ENCODE results near the gene DEPP1. TPM values are rescaled to one million over a fixed set of nuclear protein-coding genes. Genes with fewer than 3 reads are reported as not detected.

The DEPP1 gene
- polyA plus RNA-seq, 5 donors = 16.0 to 66.4 (median 30.4) TPM

GRCh38 chr10:44994752-44995530, 16.3 kb upstream of the DEPP1 start:
- no peak for DNase-seq

GRCh38 chr10:44993922-44994751, 15.5 kb upstream of the DEPP1 start:
- DNase-seq = no peak

GRCh38 chr10:44993226-44993921, 14.8 kb upstream of the DEPP1 start:
- no peak for DNase-seq

GRCh38 chr10:44992732-44993225, 14.2 kb upstream of the DEPP1 start:
- DNase-seq = no peak

DNA sequence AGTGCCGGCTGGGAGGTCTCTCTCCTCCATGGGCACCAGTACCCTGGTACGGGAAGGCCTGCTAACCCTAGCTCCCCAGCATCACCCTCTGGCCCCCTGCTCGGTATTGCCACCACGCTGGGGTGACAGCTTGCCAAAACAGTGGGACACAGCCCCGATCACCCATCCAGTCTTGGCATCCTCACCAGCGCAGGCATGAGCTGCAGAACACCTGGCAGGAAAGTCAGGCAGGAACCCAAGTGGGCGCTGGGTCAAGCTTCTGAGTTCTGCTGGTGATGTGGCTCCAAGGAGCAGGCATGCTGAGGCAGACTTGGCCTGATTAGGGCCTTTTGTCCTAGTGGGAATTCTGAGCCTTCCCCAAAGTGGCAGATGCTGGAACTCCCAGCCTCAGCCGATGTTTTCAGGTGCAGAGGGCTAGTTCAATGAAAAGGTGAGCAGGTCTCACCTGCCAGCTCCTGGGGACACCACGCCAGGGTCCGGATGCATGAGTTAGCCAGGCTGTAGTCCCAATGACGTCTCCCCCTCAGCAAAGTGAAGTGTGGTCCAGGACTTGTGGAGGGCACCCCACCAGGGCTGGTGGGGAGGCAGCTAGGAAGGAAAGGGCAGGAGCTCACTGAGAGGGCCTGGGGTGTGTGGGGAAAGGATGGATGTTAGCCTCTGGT, 13.6 kb upstream of the DEPP1 start:
- no peak for DNase-seq

DNA sequence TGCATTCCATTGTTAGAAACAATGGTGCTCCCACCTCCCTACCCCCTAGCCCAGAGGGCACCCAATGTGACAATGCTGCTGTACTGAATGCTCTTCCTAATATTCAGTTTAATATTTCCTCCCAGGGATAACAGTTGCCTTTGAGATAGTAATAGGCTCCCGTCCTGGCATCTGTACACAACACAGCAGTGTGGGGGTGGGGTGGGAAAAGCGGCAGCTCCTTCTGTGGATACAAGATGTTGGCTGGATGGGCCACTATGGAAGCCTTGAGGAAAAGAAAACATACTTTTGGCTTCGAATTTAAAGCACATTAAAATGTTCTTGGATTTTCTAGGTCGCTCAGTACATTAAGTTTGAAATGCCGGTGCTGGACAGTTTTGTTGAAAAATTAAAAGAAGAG, 13.0 kb upstream of the DEPP1 start:
- no peak for DNase-seq

DNA sequence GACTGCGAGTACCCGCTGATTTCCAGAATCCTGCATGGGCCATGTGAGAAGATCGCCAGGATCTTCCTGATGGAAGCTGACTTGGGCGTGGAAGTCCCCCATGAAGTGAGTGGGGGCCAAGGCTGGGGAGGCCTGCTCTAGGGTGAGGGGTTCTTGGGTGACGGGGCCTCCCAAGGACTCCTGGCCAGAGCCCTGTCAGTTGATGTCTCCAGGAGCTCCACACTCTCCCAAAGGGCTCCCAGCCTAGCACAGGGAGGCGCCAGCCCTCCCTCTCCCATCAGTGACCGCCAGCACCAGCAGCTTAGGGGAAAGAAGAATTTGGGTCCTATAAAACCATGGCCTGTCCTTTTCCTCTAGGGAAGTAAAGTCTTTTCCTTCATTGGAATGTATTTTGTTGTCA, 12.4 kb upstream of the DEPP1 start:
- no peak for DNase-seq

- DNase-seq = no peak
These were observed 11.7 kb upstream of the DEPP1 start for GRCh38 chr10:44990302-44990655.

GRCh38 chr10:44989597-44990301, 11.1 kb upstream of the DEPP1 start:
- no peak for DNase-seq

- DNase-seq = no peak
These were observed 10.5 kb upstream of the DEPP1 start for GRCh38 chr10:44988957-44989585.

DNA sequence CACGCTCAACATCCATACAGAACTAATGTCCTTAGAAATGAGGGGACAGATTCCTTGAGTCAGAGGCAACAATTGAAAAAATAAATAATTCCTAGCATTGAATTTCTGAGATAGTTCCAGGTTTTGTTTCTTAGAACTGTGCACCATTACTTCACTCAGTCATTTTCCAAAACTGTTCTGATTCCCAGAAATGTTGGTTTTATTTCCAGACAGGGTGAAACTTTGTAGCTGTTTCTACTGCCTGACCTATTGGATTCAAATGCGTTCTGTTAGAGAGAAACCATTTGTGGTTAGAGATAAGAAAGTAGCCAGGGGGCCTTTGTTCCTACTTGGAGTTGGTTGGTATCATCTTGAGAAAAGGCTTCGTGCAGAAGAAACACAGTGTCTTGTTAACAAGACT, 8.1 kb upstream of the DEPP1 start:
- DNase-seq = no peak

GRCh38 chr10:44986179-44986578, 7.6 kb upstream of the DEPP1 start:
- no peak for DNase-seq

GRCh38 chr10:44985175-44985681, 6.6 kb upstream of the DEPP1 start:
- DNase-seq = no peak

DNA sequence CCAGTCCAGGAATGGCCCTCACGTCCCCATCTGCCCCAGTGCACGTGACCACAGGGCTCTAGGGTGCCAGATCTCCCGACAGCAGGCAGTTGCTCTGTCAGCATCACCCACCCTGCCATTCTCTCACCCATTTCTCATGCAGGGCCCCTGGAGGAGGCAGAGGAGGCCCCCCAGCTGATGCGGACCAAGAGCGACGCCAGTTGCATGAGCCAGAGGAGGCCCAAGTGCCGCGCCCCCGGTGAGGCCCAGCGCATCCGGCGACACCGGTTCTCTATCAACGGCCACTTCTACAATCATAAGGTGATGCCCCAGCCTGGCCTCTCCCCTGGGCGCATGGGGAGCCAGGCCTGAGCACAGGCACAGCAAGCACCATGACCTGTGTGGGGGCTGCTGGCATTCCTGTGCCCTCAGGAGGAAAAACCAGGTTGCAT, 6.1 kb upstream of the DEPP1 start:
- DNase-seq = no peak

GRCh38 chr10:44983895-44984278, 5.3 kb upstream of the DEPP1 start:
- no peak for DNase-seq

DNA sequence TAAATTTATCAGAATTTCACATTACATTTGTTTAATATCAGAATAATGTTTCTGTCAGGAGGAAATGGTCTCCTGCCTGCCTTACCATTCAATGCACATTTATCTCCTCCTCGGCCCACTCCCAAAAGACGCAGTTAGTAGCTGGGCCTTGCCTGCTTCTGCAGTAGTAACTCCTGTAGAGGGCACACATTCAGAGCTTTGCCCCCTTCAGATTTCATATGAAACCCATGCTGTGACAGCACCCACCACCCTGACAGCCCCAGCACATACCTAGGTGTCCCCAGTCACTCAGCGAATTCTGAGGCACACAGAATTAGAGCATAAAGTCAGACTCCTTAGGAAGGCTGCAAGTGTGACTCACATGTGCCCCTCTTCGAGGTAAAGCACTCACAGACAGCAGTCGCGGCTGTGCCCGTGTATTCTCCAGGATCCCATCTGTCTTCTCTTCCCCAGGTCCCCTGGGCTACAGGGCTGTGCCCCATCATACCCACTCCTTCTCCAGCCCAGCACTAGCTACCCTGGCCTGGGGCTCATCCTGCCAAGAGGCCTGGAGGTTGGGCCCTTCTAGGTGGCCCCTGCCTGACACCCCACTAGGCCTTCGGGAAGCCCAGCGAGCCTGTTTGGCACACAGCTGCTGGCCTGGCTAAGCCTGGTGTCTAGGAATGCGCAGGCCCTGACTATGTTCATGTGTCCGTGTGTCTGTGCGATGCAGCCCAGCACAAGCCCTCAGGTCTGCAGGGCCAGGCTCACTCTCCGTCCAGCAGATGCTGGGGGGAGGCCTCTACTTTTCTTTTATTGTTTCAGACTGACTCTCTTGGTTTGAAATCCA, 4.7 kb upstream of the DEPP1 start:
- no peak for DNase-seq

- DNase-seq = no peak
These were observed 3.9 kb upstream of the DEPP1 start for GRCh38 chr10:44982496-44982895.

DNA sequence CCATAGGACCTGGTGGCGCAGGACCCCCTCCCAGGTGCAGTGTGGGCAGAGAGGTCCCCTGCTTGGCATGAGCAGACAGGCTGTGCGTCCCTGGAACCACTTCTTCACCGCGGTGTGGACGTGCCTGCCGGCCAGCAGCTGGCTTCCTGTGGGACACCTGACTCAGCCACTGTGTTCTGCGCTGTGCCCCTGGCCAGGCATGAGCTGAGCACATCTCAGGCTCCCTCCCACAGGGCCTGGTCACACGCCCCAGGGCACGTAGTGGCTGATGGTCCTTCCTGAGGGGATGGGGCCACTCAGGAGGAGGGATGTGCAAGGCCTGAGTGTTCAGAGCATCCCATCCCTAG, 3.5 kb upstream of the DEPP1 start:
- no peak for DNase-seq

All from right lung (tissue), 5 donors.